ENCODE results near the gene IL17RC.
A peak's percentile ranks its signal among the peaks of the same experiment; 100 is the strongest.
"Not testable (repeated sequence)": the region's sequence is repeated elsewhere in the genome, so short reads cannot be mapped to it uniquely, and the experiment has no call there.

Gene IL17RC, protein sequence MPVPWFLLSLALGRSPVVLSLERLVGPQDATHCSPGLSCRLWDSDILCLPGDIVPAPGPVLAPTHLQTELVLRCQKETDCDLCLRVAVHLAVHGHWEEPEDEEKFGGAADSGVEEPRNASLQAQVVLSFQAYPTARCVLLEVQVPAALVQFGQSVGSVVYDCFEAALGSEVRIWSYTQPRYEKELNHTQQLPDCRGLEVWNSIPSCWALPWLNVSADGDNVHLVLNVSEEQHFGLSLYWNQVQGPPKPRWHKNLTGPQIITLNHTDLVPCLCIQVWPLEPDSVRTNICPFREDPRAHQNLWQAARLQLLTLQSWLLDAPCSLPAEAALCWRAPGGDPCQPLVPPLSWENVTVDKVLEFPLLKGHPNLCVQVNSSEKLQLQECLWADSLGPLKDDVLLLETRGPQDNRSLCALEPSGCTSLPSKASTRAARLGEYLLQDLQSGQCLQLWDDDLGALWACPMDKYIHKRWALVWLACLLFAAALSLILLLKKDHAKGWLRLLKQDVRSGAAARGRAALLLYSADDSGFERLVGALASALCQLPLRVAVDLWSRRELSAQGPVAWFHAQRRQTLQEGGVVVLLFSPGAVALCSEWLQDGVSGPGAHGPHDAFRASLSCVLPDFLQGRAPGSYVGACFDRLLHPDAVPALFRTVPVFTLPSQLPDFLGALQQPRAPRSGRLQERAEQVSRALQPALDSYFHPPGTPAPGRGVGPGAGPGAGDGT

DNA sequence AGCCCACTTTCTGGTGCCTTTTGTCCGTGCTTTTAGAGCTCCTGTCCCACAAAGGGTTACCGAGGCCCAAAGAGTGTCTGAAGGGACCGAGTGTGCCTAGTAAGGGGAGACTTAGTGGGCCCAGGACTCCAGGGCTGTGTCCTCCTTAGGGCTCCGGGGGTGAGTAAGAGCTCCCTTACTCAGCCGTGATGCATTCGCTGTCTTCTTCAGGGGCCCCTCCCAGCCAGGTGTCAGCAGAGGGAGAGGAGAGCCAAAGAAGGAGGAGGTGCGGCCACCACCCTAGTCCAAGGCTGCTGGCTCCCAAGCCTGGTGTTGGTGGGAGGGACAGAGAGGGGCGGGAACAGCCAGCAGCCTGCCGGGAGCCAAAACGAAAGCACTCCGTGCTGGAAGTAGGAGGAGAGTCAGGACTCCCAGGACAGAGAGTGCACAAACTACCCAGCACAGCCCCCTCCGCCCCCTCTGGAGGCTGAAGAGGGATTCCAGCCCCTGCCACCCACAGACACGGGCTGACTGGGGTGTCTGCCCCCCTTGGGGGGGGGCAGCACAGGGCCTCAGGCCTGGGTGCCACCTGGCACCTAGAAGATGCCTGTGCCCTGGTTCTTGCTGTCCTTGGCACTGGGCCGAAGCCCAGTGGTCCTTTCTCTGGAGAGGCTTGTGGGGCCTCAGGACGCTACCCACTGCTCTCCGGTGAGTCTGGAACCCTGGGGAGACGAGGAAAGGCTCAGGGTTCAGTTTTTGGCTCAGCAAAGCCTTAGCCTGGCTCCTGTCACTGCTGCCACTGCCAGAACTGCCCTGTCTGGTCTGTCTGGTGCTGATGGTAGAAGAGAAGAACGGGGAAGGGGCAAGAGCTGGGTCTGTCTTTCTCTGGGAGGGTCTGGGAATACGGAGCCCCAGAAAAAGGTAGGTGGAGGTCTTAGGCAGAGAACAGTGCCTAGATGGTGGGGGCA lies at the start of gene IL17RC:
TSS of gene IL17RC (plus strand) at position 365 of the 947 bp plus-strand sequence. CDS start at position 583, 218 bp downstream.
- DNase-seq (ENCODE audit: low spot score) = no peak

DNA sequence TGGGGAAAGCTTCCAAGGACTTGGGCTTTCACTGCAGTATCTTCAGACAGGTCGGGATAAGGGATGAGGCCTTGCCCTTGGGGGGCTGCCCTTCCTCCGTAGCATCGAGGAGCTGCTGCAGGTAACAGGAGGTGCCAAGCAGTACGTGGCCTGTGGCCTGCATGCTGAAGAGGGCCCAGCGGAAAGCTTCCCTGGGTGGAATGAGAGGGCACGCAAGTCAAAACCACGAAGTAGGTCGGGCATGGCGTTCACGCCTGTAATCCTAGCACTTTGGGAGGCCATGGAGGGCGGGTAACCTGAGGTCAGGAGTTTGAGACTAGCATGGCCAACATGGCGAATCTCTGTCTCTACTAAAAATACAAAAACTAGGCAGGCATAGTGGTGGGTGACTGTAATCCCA lies 49.8 kb upstream of the IL17RC start:
- no peak for DNase-seq (ENCODE audit: low spot score)

DNA sequence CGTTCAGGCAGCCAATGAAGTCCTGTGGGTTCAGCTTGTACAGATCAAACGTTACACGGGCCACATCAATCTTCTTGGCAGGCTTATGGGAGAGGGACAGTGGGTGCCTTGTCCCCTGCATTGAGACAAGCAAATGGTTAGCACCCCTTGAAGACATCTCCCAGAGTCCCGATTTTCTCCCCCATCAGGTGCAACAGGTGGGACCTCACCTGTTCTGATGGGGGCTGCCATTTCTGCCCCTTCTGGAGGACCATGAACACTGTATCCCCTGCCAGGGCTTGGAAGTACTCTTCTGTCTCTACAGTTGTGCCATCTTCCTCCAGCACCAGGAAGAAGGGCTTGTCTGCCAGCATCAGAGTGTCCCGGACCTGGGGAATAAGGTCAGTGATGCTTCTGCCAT lies 46.9 kb upstream of the IL17RC start:
- no peak for DNase-seq (ENCODE audit: low spot score)

DNA sequence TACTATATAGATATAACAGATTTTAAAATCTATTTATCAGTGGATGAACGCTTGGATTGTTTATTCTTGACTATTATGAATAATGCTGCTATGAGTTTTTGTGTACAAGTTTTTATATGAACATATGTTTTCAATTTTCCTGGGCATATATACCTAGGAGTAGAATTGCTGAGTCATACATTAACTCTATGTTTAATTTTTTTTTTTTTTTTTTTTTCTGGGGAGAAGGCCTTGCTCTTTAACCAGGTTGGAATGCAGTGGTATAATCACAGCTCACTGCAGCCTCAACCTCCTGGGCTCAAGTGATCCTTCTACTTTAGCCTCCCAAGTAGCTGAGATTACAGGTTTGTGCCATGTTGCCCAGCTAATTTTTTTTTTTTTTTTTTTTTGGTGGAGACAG lies 45.9 kb upstream of the IL17RC start:
- no peak for DNase-seq (ENCODE audit: low spot score)

DNA sequence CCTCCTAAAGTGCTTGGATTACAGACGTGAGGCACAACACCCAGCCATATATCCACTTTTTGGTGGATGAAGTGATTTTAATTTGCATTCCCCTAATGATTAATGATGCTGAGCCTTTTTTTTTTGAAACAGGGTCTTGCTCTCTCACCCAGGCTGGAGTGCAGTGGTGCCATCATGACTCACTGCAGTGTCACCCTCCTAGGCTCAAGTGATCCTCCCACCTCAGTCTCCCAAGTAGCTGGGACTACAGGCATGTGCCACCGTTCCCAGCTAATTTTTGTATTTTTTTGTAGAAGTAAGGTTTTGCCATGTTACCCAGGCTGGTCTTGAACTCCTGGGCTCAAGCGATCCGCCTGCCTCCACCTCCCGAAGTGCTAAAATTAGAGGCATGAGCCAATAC lies 44.8 kb upstream of the IL17RC start:
- not testable (repeated sequence) for DNase-seq (ENCODE audit: low spot score)

DNA sequence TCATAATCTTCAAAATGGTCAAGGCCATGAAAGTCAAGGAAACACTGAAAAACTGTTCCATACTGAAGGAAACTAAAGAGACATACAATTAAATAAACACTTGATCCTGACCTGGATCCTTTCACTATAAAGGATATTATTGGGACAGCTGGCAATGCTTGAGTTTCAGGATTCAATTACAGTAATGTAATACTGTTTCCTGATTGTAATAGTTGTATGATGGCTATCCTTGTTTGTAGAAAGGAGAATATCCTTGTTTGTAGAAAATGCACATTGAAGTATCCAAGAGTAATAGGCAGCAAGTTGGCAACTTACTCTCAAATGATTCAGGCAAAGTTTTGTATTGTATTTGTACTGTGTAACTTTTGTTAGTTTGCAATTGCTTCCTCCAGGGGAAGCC lies 41.5 kb upstream of the IL17RC start:
- DNase-seq (ENCODE audit: low spot score) = no peak

DNA sequence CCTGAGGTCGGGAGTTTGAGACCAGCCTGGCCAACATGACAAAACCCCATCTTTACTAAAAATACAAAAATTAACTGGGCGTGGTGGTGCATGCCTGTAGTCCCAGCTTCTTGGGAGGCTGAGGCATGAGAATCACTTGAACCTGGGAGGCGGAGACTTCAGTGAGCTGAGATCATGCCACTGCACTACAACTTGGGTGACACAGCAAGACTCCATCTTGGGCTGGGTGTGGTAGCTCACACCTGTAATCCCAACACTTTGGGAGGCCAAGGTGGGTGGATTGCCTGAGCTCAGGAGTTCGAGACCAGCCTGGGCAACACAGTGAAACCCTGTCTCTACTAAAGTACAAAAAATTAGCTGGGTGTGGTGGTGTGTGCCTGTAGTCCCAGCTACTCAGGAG lies 40.6 kb upstream of the IL17RC start:
- not testable (repeated sequence) for DNase-seq (ENCODE audit: low spot score)

DNA sequence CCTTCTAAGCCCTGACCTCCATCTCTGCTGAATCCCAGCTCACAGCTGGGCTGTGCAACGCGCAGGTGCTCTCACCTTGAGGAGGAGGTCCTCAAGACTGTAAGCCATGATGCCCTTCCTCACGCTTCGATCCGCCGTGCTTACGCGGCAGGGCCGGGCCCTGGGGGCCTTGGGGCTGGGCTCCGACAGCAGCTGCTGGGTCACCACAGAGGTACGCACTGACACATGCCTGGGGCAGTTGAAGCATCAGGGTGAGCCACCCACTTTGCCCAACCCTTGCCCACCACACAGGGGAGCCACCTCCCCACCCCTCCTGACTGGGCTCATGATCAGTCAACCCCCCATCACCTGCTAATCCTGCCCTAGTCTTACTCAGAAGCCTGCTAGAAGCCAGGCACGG lies 39.9 kb upstream of the IL17RC start:
- no peak for DNase-seq (ENCODE audit: low spot score)

DNA sequence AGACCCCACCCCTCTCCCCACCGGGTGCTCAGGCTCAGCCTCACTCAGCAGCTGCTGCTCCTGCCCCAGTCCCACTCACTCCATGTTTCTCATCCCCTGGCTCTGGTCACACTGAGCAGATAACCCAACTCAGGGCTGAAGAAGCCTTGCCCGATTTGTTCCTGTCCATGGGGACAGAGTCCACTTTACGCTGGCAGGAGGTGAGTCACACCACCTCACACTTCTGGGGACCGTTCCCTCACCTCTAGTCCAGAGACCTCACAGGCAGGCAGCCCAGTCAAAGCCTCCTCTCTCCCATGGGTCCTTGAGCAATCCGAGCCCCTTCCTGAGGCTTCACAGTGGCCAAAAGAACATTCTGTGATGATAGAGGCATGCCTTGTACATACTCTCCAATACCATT lies 38.2 kb upstream of the IL17RC start:
- no peak for DNase-seq (ENCODE audit: low spot score)

DNA sequence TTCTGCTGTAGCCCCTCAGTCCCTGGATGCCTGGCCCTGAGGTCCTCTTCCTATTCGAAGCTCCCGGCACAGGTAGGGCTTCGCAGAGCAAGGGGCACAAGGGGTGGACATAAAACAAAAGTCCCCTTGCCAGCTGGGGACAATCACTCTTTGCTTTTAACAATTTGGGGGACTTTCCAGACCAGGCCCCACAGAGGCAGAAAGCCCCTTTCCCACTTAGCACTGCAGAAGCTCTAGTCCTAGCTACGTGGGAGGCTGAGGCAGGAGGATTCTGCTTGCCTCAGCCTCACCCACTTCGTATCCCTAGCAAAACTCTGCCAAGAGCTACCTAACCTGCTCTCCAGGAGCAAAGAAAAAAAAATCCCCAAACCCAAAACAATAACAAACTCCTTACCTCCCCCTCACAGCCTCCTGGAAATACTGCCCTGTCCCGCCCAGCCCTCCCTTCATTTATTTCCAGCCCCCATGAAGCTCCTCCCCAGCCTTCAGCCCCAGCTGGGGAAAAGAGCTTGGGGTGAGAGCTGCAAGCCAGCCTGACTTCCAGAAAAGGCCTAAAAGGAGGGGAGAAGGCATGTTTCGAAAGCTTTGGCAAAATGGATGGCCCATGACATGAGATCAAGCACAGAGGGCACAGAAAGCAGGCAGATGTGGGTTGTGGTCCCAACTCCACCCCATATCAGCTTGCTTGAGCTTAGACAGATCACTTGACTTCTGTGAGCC lies 36.9 kb upstream of the IL17RC start, which contains the start of gene CIDEC:
TSS of gene CIDEC (minus strand) at position 424 of the 720 bp plus-strand sequence. CDS start 1,767 bp downstream, outside the sequence.
- no peak for DNase-seq (ENCODE audit: low spot score)

DNA sequence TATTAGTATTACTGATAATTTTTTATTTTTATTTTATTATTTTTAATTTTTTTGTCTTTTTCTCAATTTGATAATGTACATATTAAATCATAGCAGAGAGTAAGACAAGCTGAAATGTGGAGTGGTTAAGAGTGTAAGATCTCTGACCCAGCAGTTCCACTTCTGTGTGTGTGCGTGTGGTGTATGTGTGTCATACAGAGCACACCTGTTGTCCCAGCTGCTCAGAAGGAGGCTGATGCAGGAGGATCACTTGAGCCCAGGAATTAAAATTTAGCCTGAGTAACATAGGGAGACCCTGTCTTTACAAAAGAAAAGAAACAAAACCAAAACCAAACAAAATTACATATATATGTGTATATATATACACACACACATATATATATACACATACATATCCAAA lies 35.5 kb upstream of the IL17RC start:
- no peak for DNase-seq (ENCODE audit: low spot score)

DNA sequence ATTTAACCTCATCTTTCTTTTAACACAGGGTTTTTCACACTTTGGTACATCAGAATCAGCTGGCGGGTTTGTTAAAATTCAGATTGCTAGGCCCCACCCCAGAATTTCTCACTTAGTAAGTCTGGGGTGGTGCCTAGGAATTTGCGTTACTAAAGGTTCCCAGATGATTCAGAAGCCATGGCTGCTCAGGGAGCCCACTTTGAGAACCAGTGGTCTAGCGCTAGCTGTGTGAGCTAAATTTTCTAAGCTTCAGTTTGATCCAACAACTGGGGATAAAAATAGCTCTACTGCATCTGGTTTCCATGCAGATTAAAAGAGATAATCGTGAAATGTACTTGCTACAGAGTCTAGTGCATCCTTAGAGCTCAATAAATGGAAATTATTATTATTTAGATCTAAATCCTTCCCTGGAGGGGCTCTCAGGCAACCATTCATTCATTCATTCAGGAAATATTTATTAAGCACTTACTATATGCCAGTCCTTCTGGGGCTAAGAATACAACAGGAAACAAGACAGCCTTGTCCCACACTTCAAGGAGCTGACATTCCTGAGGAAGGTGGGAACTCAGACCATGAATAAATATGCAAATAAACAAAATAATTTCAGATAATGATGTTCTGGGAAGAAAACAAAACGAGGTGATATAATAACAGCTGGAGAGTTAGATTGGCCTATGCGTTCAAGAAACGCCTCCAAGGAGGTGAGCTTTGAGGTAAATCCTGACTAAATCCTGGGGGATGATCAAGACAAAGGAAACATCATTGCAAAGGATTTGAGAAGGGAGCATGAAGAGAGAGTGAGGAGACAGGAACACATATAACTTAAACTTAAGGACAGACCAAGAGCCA lies 33.0 kb upstream of the IL17RC start:
- no peak for DNase-seq (ENCODE audit: low spot score)

DNA sequence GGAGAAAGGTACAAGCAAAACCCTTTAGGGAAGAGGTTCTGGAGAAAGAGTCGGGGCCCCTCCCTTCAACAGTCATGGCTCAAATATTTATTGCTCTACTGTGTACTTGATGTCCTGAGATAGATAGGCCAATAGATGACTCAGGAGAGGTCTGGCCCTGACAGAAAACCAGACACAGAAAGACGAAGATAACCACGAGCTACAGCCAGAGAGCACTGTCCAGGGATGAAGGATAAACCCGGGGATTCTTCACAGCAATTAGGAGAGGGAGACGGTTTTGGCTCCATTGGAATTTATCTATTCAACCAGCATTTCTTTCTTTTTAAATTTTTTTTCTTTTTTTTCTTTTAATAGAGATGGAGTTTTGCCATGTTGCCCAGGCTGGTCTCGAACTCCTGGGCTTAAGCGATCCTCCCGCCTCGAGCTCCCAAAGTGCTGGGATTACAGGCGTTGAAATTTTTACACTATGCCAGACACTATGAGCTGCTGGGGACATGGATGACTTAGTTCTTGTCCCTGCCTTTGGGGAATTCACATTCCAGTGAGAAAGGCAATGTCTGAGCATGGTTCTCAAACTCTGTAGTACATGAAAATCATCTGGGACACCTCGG lies 32.2 kb upstream of the IL17RC start:
- no peak for DNase-seq (ENCODE audit: low spot score)

DNA sequence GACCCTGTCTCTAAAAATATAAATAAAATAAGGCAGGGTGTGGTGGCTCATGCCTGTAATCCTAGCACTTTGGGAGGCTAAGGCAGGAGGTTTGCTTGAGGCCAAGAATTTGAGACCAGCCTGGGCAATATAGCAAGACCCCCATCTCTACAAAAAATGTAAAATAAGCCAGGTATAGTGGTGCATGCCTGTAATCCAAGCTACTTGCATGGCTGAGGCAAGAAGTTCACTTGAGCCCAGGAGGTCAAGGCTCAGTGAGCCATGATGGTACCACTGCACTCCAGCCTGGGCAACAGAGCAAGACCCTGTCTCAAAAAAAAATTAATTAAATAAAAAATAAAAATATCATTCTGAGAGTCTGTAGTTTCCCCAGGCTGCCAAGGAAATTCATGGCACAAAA lies 30.6 kb upstream of the IL17RC start:
- no peak for DNase-seq (ENCODE audit: low spot score)

DNA sequence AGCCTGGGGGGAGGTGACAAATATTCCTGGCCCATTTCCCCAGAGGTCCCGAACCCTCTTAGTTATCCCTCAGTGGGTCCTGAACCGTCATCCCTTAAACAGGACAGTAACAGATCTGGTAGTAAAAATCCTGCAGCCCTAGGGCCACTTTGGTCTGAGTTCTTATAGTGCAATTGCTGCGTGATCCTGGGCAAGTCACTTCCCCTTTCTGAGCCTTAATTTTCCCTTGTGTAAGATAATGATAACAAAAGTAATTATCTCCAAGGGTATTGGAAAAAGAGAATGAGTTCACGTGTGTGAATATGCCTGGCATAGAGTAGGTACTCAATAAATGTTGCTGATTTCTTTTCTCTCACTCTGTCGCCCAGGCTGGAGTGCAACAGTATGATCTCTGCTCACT lies 29.4 kb upstream of the IL17RC start:
- no peak for DNase-seq (ENCODE audit: low spot score)

DNA sequence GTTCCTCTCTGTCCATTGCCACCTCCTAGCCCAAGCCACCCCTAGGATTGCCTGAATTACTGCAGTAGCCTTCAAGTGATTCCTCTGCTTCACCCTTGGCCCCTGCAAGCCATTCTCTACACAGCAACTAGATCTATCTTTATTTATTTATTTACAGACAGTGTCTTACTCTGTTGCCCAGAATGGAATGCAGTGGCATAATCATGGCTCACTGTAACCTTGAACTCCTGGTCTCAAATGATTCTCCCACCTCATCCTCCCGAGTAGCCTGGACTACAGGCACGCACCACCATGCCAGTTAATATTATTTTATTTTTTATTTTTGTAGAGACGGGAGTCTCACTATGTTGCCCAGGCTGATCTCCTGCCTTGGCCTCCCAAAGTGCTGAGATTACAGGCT lies 28.4 kb upstream of the IL17RC start:
- DNase-seq (ENCODE audit: low spot score) = no peak

DNA sequence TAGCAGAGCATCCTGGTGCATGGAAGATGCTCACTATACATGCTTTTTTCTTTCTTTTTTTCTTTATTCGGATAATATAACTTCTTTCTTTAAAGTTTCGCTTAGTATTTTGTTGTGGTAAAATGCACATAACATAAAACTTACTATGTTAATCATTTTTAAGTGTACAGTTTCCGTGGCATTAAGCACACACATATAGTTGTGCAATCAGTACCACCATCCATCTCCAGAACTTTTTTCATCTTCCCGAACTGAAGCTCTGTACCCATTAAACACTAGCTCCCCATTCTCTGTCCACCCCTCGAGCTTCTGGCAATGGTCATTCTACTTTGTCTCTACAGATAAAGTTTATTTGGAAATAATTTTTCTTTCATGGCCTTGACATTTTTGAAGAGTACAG lies 27.5 kb upstream of the IL17RC start:
- DNase-seq (ENCODE audit: low spot score) = no peak

DNA sequence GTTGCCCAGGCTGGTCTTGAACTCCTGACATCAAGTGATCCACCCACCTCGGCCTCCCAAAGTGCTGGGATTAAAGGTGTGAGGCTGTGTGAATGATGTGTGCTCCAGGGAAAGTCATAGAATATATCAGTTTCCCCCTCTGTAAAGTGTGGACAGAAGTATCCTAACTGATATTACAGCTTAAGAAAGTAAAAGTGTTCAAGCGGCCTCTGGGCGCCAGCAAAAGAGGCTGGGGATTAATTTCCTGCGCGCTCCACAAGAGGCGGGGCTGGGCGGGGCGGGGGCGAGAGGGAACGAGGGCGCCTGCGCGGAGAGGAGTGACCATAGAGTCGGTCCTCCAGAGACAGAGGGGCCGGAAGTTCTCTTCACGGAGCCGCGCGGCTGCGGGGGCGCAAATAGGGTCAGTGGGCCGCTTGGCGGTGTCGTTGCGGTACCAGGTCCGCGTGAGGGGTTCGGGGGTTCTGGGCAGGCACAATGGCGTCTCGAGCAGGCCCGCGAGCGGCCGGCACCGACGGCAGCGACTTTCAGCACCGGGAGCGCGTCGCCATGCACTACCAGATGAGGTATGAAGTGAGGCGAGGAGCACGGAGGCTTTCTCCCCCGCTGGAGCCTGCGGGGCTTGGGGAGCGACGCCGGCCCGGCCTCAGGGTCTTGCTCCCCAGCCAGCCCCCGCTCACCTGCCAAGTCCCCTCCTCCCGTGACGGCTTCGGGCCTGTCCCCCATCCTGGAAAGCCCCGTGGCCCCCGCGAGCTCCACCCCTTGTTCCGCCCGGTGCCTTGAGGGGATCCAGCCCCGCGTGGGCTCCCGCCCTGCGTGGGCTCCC lies 26.4 kb upstream of the IL17RC start, which contains the start of gene JAGN1:
TSS of gene JAGN1 (plus strand) at position 362 of the 823 bp plus-strand sequence. CDS start at position 475, 113 bp downstream.
- DNase-seq (ENCODE audit: low spot score) = peak; percentile 92

DNA sequence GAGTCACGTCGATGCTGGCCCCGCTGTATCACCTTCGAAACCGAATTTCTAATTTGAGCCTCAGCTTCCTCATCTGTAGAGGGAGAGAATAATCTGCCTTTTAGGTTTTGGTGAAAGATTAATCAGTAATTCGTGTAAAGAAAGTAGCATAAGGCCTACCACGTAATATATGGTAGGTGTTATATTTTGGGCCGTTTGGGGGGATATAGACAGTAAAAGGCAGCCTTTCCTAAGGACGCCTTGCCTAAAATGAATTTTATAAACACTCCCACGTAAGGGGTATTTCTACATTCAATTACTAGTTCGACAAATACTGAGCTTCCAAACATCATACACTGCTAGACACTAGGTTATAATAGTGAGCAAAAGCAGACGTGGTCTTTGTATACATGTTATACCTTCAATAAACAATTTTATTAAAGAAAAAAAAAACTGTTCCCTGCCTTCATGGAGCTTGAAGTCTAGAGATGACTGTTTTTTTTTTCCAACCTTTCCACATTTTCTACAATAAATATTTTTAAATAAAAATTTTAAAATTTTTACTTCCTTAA lies 25.8 kb upstream of the IL17RC start:
- no peak for DNase-seq (ENCODE audit: low spot score)
